Neural cell (in vitro differentiated cells): Measurements from ENCODE around the gene CNTNAP2. TPM values are rescaled to one million over a fixed set of nuclear protein-coding genes. Genes with fewer than 3 reads are reported as not detected.

Experiments used
- H2AFZ ChIP-seq: fragments of 200-600, 300-800 bp; sonication (generic), shearing (Covaris generic); 2 replicates; pipeline ENCODE4 v1.6.0; 2014; ENCODE audit warnings: low read depth, mild to moderate bottlenecking, antibody characterized with exemption, low read length, moderate library complexity
- H3F3A ChIP-seq: fragments of 200-600 bp; shearing (Covaris generic); 2 replicates; pipeline ENCODE4 v1.6.1; 2016; ENCODE audit warnings: mild to moderate bottlenecking, moderate library complexity, mixed read lengths, antibody characterized with exemption, low read length; ENCODE audit not compliant: insufficient read depth, poor library complexity, severe bottlenecking
- H3K27ac ChIP-seq: fragments of 200-600, 300-800 bp; sonication (generic), shearing (Covaris generic); 2 replicates; pipeline ENCODE4 v1.5.1; 2014; ENCODE audit warnings: mild to moderate bottlenecking, low read length, moderate library complexity
- H3K27me3 ChIP-seq: fragments of 300-800, 200-600 bp; sonication (generic), shearing (Covaris generic); 2 replicates; pipeline ENCODE4 v1.6.0; 2014; ENCODE audit warnings: mild to moderate bottlenecking, low read depth, low read length, moderate library complexity; ENCODE audit not compliant: insufficient read depth
- H3K36me3 ChIP-seq: fragments of 300-800, 200-600 bp; sonication (generic), shearing (Covaris generic); 2 replicates; pipeline ENCODE4 v1.5.1; 2014; ENCODE audit warnings: mild to moderate bottlenecking, antibody characterized with exemption, low read length, moderate library complexity; ENCODE audit not compliant: insufficient read depth
- H3K4me2 ChIP-seq: fragments of 300-800, 200-600 bp; sonication (generic), shearing (Covaris generic); 2 replicates; pipeline ENCODE4 v1.6.0; 2014; ENCODE audit warnings: mild to moderate bottlenecking, low read length
- H3K4me3 ChIP-seq: fragments of 300-800, 200-600 bp; sonication (generic), shearing (Covaris generic); 2 replicates; pipeline ENCODE4 v1.5.1; 2014; ENCODE audit warnings: mild to moderate bottlenecking, low read length, moderate library complexity
- H3K79me2 ChIP-seq: fragments of 200-600 bp; shearing (Covaris generic); replicated peaks from 2 replicates; pipeline ENCODE4 v1.6.0; 2014; ENCODE audit warnings: mild to moderate bottlenecking, low read length, moderate library complexity; ENCODE audit not compliant: insufficient read depth
- H3K9ac ChIP-seq: fragments of 300-800, 200-600 bp; sonication (generic), shearing (Covaris generic); 2 replicates; pipeline ENCODE4 v1.6.1; 2016; ENCODE audit warnings: mild to moderate bottlenecking, low read length, mixed read lengths
- H3K9me2 ChIP-seq: fragments of 200-600 bp; shearing (Covaris generic); 2 replicates; pipeline ENCODE4 v1.6.1; 2016; ENCODE audit warnings: mild to moderate bottlenecking, low read length, mixed read lengths; ENCODE audit not compliant: insufficient read depth
- H3K9me3 ChIP-seq: fragments of 200-600, 300-800 bp; sonication (generic), shearing (Covaris generic); 2 replicates; pipeline ENCODE4 v1.6.1; 2016; ENCODE audit warnings: mild to moderate bottlenecking, mixed run types, low read length, moderate library complexity, mixed read lengths
- H4K20me1 ChIP-seq: fragments of 200-600 bp; shearing (Covaris generic); 2 replicates; pipeline ENCODE4 v1.6.1; 2016; ENCODE audit warnings: mild to moderate bottlenecking, mixed run types; ENCODE audit not compliant: insufficient read depth
- EP300 ChIP-seq: fragments of 450-650 bp; conservative IDR thresholded peaks from 2 replicates; pipeline ENCODE4 v1.6.1; 2014; ENCODE audit warnings: antibody characterized with exemption, mild to moderate bottlenecking, moderate library complexity; ENCODE audit not compliant: poor library complexity, severe bottlenecking
- EZH2 ChIP-seq: fragments of 200-600, 300-800 bp; shearing (Covaris generic), sonication (generic); IDR thresholded peaks from 2 replicates; pipeline ENCODE4 v1.6.1; 2014; ENCODE audit warnings: antibody characterized with exemption, low read length, borderline replicate concordance, mild to moderate bottlenecking; ENCODE audit not compliant: insufficient read depth, poor library complexity, severe bottlenecking
- MXI1 ChIP-seq: fragments of 450-650 bp; conservative IDR thresholded peaks from 2 replicates; pipeline ENCODE4 v1.6.1; 2014; ENCODE audit warnings: antibody characterized with exemption, mild to moderate bottlenecking; ENCODE audit not compliant: poor library complexity, severe bottlenecking
- POLR2AphosphoS5 ChIP-seq: IDR thresholded peaks from 2 replicates; pipeline ENCODE4 v1.6.1; 2012
- RAD21 ChIP-seq: fragments of 450-650 bp; conservative IDR thresholded peaks from 2 replicates; pipeline ENCODE4 v1.6.1; 2014; ENCODE audit warnings: antibody characterized with exemption, mild to moderate bottlenecking, moderate library complexity
- SMC3 ChIP-seq: fragments of 450-650 bp; conservative IDR thresholded peaks from 2 replicates; pipeline ENCODE4 v1.6.1; 2014; ENCODE audit warnings: antibody characterized with exemption, mild to moderate bottlenecking, moderate library complexity; ENCODE audit not compliant: poor library complexity
- TAF1 ChIP-seq: IDR thresholded peaks from 2 replicates; pipeline ENCODE4 v1.6.1; 2012; ENCODE audit warnings: low read depth
- polyA plus RNA-seq: library from polyadenylated mRNA; depleted of rRNA; stranded (reverse); fragments of >200 nt; gene quantifications from 2 replicates; pipeline ENCODE4 v1.2.3, GENCODE V29; 2014
- TF ChIP-seq, protein P1 (sequence below): fragments of 450-650 bp; IDR thresholded peaks from 2 replicates; pipeline ENCODE4 v1.5.1; 2014; ENCODE audit warnings: antibody characterized with exemption, mild to moderate bottlenecking, moderate library complexity; ENCODE audit not compliant: poor library complexity, severe bottlenecking
- TF ChIP-seq, protein P2 (sequence below): IDR thresholded peaks from 2 replicates; pipeline ENCODE4 v1.6.1; 2012; ENCODE audit warnings: borderline replicate concordance

Gene CNTNAP2
- polyA plus RNA-seq, 1 donor from 2014 or later = 276 TPM

GRCh38 chr7:148436135-148436534 lies 2319.5 kb downstream of the CNTNAP2 start:
- Histone ChIP-seq H2AFZ (no peak overlapping the region), H3F3A (no peaks in the 10 kb centered on the region), H3K9me2 (no peaks in the 10 kb centered on the region), H3K9ac (no peak overlapping the region), H3K9me3 (no peaks in the 10 kb centered on the region), H3K27ac (no peak overlapping the region), H3K36me3 (no peaks in the 10 kb centered on the region), H3K79me2 (no peaks in the 10 kb centered on the region), H3K4me3 (no peak overlapping the region), H3K4me2 (no peak overlapping the region), H3K27me3 (no peaks in the 10 kb centered on the region), H4K20me1 (no peaks in the 10 kb centered on the region)
- TF ChIP-seq EZH2 (no peak), SMC3 (no peak)
- TF ChIP-seq, protein P1, sequence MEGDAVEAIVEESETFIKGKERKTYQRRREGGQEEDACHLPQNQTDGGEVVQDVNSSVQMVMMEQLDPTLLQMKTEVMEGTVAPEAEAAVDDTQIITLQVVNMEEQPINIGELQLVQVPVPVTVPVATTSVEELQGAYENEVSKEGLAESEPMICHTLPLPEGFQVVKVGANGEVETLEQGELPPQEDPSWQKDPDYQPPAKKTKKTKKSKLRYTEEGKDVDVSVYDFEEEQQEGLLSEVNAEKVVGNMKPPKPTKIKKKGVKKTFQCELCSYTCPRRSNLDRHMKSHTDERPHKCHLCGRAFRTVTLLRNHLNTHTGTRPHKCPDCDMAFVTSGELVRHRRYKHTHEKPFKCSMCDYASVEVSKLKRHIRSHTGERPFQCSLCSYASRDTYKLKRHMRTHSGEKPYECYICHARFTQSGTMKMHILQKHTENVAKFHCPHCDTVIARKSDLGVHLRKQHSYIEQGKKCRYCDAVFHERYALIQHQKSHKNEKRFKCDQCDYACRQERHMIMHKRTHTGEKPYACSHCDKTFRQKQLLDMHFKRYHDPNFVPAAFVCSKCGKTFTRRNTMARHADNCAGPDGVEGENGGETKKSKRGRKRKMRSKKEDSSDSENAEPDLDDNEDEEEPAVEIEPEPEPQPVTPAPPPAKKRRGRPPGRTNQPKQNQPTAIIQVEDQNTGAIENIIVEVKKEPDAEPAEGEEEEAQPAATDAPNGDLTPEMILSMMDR = no peak

DNA sequence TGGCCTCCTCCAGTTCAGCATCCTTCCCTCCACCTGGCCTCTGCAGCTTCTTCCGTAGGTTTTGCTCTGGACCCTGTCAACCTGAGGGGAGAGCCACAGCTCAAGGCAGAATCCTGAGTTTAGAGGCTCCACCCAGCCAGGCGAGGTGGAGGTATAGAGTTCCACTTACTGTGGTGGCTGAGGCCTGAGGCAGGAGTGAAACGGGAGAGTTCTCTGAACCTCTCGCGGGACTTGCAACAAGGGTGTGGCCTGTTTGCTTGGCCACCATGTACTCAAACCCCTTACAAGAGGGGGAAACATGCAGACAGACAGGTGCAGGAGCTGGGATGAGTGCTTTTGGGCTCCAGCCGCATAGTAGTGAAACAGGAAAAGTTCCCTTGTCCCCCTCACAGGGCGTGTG lies 2320.0 kb downstream of the CNTNAP2 start:
- Histone ChIP-seq H3F3A (no peaks in the 10 kb centered on the region), H3K36me3 (no peaks in the 10 kb centered on the region), H3K4me2 (no peak overlapping the region), H2AFZ (no peak overlapping the region), H3K9me2 (no peaks in the 10 kb centered on the region), H3K27ac (no peak overlapping the region), H3K79me2 (no peaks in the 10 kb centered on the region), H3K27me3 (no peaks in the 10 kb centered on the region), H4K20me1 (no peaks in the 10 kb centered on the region), H3K4me3 (no peak overlapping the region), H3K9me3 (no peaks in the 10 kb centered on the region), H3K9ac (no peak overlapping the region)
- no peak for TF ChIP-seq RAD21
- TF ChIP-seq, protein P2, sequence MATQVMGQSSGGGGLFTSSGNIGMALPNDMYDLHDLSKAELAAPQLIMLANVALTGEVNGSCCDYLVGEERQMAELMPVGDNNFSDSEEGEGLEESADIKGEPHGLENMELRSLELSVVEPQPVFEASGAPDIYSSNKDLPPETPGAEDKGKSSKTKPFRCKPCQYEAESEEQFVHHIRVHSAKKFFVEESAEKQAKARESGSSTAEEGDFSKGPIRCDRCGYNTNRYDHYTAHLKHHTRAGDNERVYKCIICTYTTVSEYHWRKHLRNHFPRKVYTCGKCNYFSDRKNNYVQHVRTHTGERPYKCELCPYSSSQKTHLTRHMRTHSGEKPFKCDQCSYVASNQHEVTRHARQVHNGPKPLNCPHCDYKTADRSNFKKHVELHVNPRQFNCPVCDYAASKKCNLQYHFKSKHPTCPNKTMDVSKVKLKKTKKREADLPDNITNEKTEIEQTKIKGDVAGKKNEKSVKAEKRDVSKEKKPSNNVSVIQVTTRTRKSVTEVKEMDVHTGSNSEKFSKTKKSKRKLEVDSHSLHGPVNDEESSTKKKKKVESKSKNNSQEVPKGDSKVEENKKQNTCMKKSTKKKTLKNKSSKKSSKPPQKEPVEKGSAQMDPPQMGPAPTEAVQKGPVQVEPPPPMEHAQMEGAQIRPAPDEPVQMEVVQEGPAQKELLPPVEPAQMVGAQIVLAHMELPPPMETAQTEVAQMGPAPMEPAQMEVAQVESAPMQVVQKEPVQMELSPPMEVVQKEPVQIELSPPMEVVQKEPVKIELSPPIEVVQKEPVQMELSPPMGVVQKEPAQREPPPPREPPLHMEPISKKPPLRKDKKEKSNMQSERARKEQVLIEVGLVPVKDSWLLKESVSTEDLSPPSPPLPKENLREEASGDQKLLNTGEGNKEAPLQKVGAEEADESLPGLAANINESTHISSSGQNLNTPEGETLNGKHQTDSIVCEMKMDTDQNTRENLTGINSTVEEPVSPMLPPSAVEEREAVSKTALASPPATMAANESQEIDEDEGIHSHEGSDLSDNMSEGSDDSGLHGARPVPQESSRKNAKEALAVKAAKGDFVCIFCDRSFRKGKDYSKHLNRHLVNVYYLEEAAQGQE = no peak
- TF ChIP-seq MXI1 = no peak
- TF ChIP-seq EP300 = no peak
- TF ChIP-seq TAF1 = no peak
- TF ChIP-seq POLR2AphosphoS5 = no peak
- TF ChIP-seq SMC3 = no peak
- TF ChIP-seq, protein P1 = no peak
- no peak for TF ChIP-seq EZH2
